ENCODE results near the gene TOX2.

Gene TOX2

GRCh38 chr20:44031001-44031574 is 116.4 kb downstream of the TOX2 start:
- no peak overlapping the region for H3K4me3 ChIP-seq (ENCODE audit: low read length)
- no peak for DNase-seq (ENCODE audit: low read depth)
- no peak for TF ChIP-seq CTCF (conservative IDR thresholded peaks at IDR 0.05; ENCODE audit: low read depth, low read length)

GRCh38 chr20:44031781-44032582 is 117.3 kb downstream of the TOX2 start:
- TF ChIP-seq CTCF (conservative IDR thresholded peaks at IDR 0.05; ENCODE audit: low read depth, low read length): no peak
- no peak overlapping the region for H3K4me3 ChIP-seq (ENCODE audit: low read length)
- no peak for DNase-seq (ENCODE audit: low read depth)

- no peak for TF ChIP-seq CTCF (conservative IDR thresholded peaks at IDR 0.05; ENCODE audit: low read depth, low read length)
- no peak overlapping the region for H3K4me3 ChIP-seq (ENCODE audit: low read length)
- no peak for DNase-seq (ENCODE audit: low read depth)
These were observed 118.1 kb downstream of the TOX2 start for GRCh38 chr20:44032583-44033331.

GRCh38 chr20:44033344-44033743 is 118.7 kb downstream of the TOX2 start:
- no peak for TF ChIP-seq CTCF (conservative IDR thresholded peaks at IDR 0.05; ENCODE audit: low read depth, low read length)
- DNase-seq (ENCODE audit: low read depth): no peak
- no peak overlapping the region for H3K4me3 ChIP-seq (ENCODE audit: low read length)

- TF ChIP-seq CTCF (conservative IDR thresholded peaks at IDR 0.05; ENCODE audit: low read depth, low read length): no peak
- no peak for DNase-seq (ENCODE audit: low read depth)
- H3K4me3 ChIP-seq (ENCODE audit: low read length): no peak overlapping the region
These were observed 119.2 kb downstream of the TOX2 start for GRCh38 chr20:44033873-44034272.

GRCh38 chr20:44034451-44034850 is 119.8 kb downstream of the TOX2 start:
- H3K4me3 ChIP-seq (ENCODE audit: low read length): no peak overlapping the region
- no peak for DNase-seq (ENCODE audit: low read depth)
- no peak for TF ChIP-seq CTCF (conservative IDR thresholded peaks at IDR 0.05; ENCODE audit: low read depth, low read length)
